ENCODE results near the gene UROD. TPM values are rescaled to one million over a fixed set of nuclear protein-coding genes. Genes with fewer than 3 reads are reported as not detected.
"Not testable (repeated sequence)": the region's sequence is repeated elsewhere in the genome, so short reads cannot be mapped to it uniquely, and the experiment has no call there.

UROD gene
- 10 to 100 TPM; 52.1 to 85.4 (median 73.8) TPM for polyA plus RNA-seq
- long read RNA-seq, donor 1, result 0 reads
- long read RNA-seq, donor 2, transcript UROD-210 (2 exons, 524 nt), result minor isoform, 6 of 17 reads
- long read RNA-seq, donor 2, transcript UROD-201 (10 exons, 1,300 nt), result major isoform, 11 of 17 reads
- long read RNA-seq, donor 2, partial matches to known transcripts, result 0 of 17 reads
- long read RNA-seq, donor 2, other reads (novel, unspliced or antisense), result 0 of 17 reads
- long read RNA-seq, donor 3, transcript UROD-210 (2 exons, 524 nt), result major isoform, 23 of 52 reads
- long read RNA-seq, donor 3, transcript UROD-201 (10 exons, 1,300 nt), result minor isoform, 10 of 52 reads
- long read RNA-seq, donor 3, partial matches to known transcripts, result 17 of 52 reads
- long read RNA-seq, donor 3, other reads (novel, unspliced or antisense), result 0 of 52 reads
- long read RNA-seq, donor 4, partial matches to known transcripts, result 0 of 3 reads
- long read RNA-seq, donor 4, other reads (novel, unspliced or antisense), result 0 of 3 reads
- long read RNA-seq, donor 5, transcript UROD-210 (2 exons, 524 nt), result major isoform, 14 of 31 reads
- long read RNA-seq, donor 5, partial matches to known transcripts, result 11 of 31 reads
- long read RNA-seq, donor 5, other reads (novel, unspliced or antisense), result 0 of 31 reads
- long read RNA-seq, donor 6, transcript UROD-210 (2 exons, 524 nt), result major isoform, 13 of 43 reads
- long read RNA-seq, donor 6, transcript UROD-201 (10 exons, 1,300 nt), result major isoform, 13 of 43 reads
- long read RNA-seq, donor 6, partial matches to known transcripts, result 14 of 43 reads
- long read RNA-seq, donor 6, other reads (novel, unspliced or antisense), result 0 of 43 reads
- long read RNA-seq, donor 7, result 0 reads
- long read RNA-seq, donor 8, partial matches to known transcripts, result 0 of 7 reads
- long read RNA-seq, donor 8, other reads (novel, unspliced or antisense), result 0 of 7 reads
- long read RNA-seq, donor 9, transcript UROD-210 (2 exons, 524 nt), result minor isoform, 5 of 13 reads
- long read RNA-seq, donor 9, transcript UROD-201 (10 exons, 1,300 nt), result major isoform, 6 of 13 reads
- long read RNA-seq, donor 9, partial matches to known transcripts, result 0 of 13 reads
- long read RNA-seq, donor 9, other reads (novel, unspliced or antisense), result 0 of 13 reads
- long read RNA-seq, donor 10, transcript UROD-210 (2 exons, 524 nt), result minor isoform, 27 of 64 reads
- long read RNA-seq, donor 10, transcript UROD-201 (10 exons, 1,300 nt), result major isoform, 28 of 64 reads
- long read RNA-seq, donor 10, partial matches to known transcripts, result 0 of 64 reads
- long read RNA-seq, donor 10, other reads (novel, unspliced or antisense), result 5 of 64 reads

DNA sequence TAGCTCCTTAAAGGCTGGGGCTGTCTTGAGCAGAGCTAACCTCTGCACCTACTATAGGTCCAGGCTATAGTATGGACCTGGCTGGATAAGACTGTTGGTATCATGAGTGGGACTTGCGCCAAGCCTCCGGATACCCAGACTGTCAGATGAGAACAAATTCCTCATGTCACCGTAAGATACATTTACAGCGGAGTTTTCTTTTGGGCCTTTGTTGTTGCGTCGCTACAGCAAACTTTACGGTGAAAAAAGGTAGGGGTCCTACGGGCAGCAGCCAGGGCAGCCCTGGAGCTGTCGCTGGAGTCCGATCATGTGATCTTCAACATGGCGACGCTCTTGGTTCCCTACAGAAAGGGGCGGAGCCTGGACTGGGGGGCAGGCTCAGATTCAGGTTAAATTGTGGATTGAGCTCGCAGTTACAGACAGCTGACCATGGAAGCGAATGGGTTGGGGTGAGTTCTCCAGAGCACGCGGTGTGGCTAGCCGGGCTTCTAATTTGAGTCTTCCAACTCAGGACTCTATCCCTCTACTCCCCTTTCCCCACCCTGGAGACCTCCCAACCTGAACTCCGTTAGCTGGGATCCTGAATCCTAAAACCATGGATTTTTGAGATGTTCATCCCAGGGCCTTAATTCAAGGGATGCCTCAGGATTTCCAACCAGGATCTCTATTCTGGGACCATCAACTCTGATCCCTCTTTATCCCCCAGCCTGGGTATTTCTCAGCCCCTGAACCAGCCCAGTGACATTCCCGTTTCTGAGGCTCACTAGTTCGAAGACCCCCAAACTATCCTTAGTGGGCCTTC lies at the start of gene UROD:
UROD (plus strand) TSS at position 418 of the 802 bp plus-strand sequence; CDS start at position 430, 12 bp downstream.
- Histone ChIP-seq H3K4me3 (ENCODE audit: low read depth in 1 of 3, low read length in 3 of 3) (peak within 1 kb of the TSS; percentile 81 to 93 (median 88)), H3K9me3 (ENCODE audit: control insufficient read depth in 2 of 2, insufficient read depth in 1 of 2, low read depth in 1 of 2, low read length in 1 of 2) (no peaks in the 10 kb centered on the region), H3K36me3 (ENCODE audit: control insufficient read depth in 3 of 3, insufficient read depth in 2 of 3, low read depth in 1 of 3, low read length in 3 of 3) (peaks cover 16 to 49% (median 19%) of the 10 kb centered on the region in 3 donors), H3K27ac (ENCODE audit: low read depth in 1 of 3, low read length in 2 of 3) (peak within 1 kb of the TSS; percentile 77 to 94 (median 93)), H3K4me1 (ENCODE audit: control insufficient read depth in 3 of 3, insufficient read depth in 2 of 3, low read depth in 1 of 3, low read length in 2 of 3) (peaks cover 3 to 26% (median 5%) of the 10 kb centered on the region in 3 donors), H3K27me3 (ENCODE audit: control insufficient read depth in 3 of 3, insufficient read depth in 3 of 3, low read length in 3 of 3) (no peaks in the 10 kb centered on the region)
- FAIRE-seq, result no peak
- DNase-seq, result peak; percentile 97
- 1% methylated on average over 21 of the region's 21 CpGs for WGBS, 3 donors

DNA sequence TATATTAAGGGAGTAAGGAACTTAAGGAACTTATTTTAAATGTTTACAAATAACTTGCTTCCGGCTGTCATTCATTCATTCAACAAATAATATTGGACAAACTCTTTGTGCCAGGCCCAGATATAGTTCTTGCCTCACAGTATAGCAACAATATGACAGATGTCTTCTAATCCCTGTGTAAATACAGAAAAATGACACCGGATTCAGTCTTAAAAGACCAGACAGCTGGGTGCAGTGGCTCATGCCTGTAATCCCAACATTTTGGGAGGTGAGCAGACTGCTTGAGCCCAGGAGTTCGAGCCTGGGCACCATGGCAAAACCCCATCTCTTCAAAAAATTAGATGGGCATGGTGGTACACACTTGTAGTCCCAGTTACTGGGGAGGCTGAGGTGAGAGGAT lies 49.3 kb upstream of the UROD start:
- no peaks in the 10 kb centered on the region for H3K27me3 ChIP-seq (ENCODE audit: control insufficient read depth in 3 of 3, insufficient read depth in 3 of 3, low read length in 3 of 3)
- DNase-seq, result no peak
- 85 to 93% (median 92%) methylated on average over 3 of the region's 3 CpGs for WGBS, 3 donors
- H3K36me3 ChIP-seq (ENCODE audit: control insufficient read depth in 3 of 3, insufficient read depth in 2 of 3, low read depth in 1 of 3, low read length in 3 of 3), result peaks cover 0 to 5% (median 0%) of the 10 kb centered on the region in 3 donors
- H3K27ac ChIP-seq (ENCODE audit: low read depth in 1 of 3, low read length in 2 of 3), result no peak overlapping the region
- no peaks in the 10 kb centered on the region for H3K4me1 ChIP-seq (ENCODE audit: control insufficient read depth in 3 of 3, insufficient read depth in 2 of 3, low read depth in 1 of 3, low read length in 2 of 3)
- FAIRE-seq, result no peak
- H3K9me3 ChIP-seq (ENCODE audit: control insufficient read depth in 2 of 2, insufficient read depth in 1 of 2, low read depth in 1 of 2, low read length in 1 of 2), result no peaks in the 10 kb centered on the region
- no peak overlapping the region for H3K4me3 ChIP-seq (ENCODE audit: low read depth in 1 of 3, low read length in 3 of 3)

DNA sequence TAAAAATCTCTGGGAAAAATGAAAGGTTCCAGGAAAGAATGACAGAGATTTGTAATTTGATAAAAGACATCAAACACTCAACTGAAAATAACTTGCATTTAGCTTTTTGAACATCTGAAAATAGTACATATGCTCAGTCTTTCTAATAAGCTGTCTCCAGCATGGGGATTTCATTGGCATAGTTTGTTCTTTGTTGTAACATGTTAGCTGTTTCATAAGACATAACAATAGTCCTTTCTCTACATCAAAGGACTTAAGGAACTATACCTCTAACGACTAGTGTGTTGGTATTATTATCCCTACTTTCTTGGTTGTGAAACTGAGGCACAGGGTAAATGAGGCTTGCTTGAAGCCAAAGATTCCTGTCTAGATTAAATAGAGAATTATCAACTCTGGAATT lies 47.7 kb upstream of the UROD start:
- no peak for DNase-seq
- WGBS, 3 donors, result 48 to 79% (median 53%) methylated on average over 1 of the region's 1 CpG
- Histone ChIP-seq H3K36me3 (ENCODE audit: control insufficient read depth in 3 of 3, insufficient read depth in 2 of 3, low read depth in 1 of 3, low read length in 3 of 3) (peaks cover 0 to 12% (median 0%) of the 10 kb centered on the region in 3 donors), H3K27ac (ENCODE audit: low read depth in 1 of 3, low read length in 2 of 3) (no peak overlapping the region), H3K27me3 (ENCODE audit: control insufficient read depth in 3 of 3, insufficient read depth in 3 of 3, low read length in 3 of 3) (no peaks in the 10 kb centered on the region), H3K4me1 (ENCODE audit: control insufficient read depth in 3 of 3, insufficient read depth in 2 of 3, low read depth in 1 of 3, low read length in 2 of 3) (no peaks in the 10 kb centered on the region), H3K9me3 (ENCODE audit: control insufficient read depth in 2 of 2, insufficient read depth in 1 of 2, low read depth in 1 of 2, low read length in 1 of 2) (no peaks in the 10 kb centered on the region), H3K4me3 (ENCODE audit: low read depth in 1 of 3, low read length in 3 of 3) (no peak overlapping the region)
- FAIRE-seq, result no peak

DNA sequence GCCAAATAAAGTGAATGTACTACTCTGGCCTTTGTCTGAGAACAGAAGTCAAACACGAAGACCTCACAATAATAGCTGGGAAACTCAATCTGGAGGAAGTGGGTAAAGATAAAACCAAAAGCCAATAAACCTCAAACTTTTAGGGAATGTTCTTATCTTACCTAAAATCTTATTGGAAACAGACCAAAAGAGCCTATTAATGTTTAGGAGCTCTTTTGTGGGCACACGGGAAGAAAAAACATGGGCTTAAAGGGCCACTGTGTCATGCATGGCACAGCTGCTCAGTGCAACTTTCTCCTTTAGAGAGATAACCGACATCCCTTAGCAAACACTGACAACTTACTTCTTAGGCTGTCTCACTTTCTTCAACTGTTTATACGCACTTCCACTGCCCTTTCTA lies 41.7 kb upstream of the UROD start:
- H3K27ac ChIP-seq (ENCODE audit: low read depth in 1 of 3, low read length in 2 of 3), result no peak overlapping the region
- FAIRE-seq, result no peak
- H3K27me3 ChIP-seq (ENCODE audit: control insufficient read depth in 3 of 3, insufficient read depth in 3 of 3, low read length in 3 of 3), result no peaks in the 10 kb centered on the region
- H3K36me3 ChIP-seq (ENCODE audit: control insufficient read depth in 3 of 3, insufficient read depth in 2 of 3, low read depth in 1 of 3, low read length in 3 of 3), result peaks cover 0 to 25% (median 0%) of the 10 kb centered on the region in 3 donors
- H3K4me3 ChIP-seq (ENCODE audit: low read depth in 1 of 3, low read length in 3 of 3), result no peak overlapping the region
- WGBS, 3 donors, result 61 to 72% (median 72%) methylated on average over 4 of the region's 4 CpGs
- no peaks in the 10 kb centered on the region for H3K4me1 ChIP-seq (ENCODE audit: control insufficient read depth in 3 of 3, insufficient read depth in 2 of 3, low read depth in 1 of 3, low read length in 2 of 3)
- H3K9me3 ChIP-seq (ENCODE audit: control insufficient read depth in 2 of 2, insufficient read depth in 1 of 2, low read depth in 1 of 2, low read length in 1 of 2), result no peaks in the 10 kb centered on the region
- DNase-seq, result no peak

DNA sequence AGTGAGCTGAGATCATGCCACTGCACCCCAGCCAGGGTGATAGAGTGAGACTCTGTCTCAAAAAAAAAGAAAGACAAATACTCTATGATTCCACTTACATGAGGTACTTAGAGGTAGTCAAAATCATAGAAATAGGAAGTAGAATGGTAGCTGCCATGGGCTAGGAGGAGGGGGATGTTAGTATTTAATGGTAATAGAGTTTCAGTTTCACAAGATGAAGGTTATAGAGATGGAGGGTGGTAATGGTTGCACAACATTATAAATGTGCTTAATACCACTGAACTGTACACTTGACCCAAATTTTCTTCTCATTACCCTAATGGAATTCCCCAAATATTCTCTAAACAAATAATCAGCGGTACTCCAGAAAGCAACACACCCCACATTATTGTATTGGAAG lies 38.4 kb upstream of the UROD start:
- DNase-seq (no peak), FAIRE-seq (no peak)
- H3K27me3 ChIP-seq (ENCODE audit: control insufficient read depth in 3 of 3, insufficient read depth in 3 of 3, low read length in 3 of 3), result no peaks in the 10 kb centered on the region
- peaks cover 4 to 29% (median 7%) of the 10 kb centered on the region in 3 donors for H3K36me3 ChIP-seq (ENCODE audit: control insufficient read depth in 3 of 3, insufficient read depth in 2 of 3, low read depth in 1 of 3, low read length in 3 of 3)
- no peak overlapping the region for H3K4me3 ChIP-seq (ENCODE audit: low read depth in 1 of 3, low read length in 3 of 3)
- WGBS, 3 donors, result 77 to 93% (median 89%) methylated on average over 1 of the region's 1 CpG
- no peak overlapping the region for H3K27ac ChIP-seq (ENCODE audit: low read depth in 1 of 3, low read length in 2 of 3)
- no peaks in the 10 kb centered on the region for H3K9me3 ChIP-seq (ENCODE audit: control insufficient read depth in 2 of 2, insufficient read depth in 1 of 2, low read depth in 1 of 2, low read length in 1 of 2)
- no peaks in the 10 kb centered on the region for H3K4me1 ChIP-seq (ENCODE audit: control insufficient read depth in 3 of 3, insufficient read depth in 2 of 3, low read depth in 1 of 3, low read length in 2 of 3)

DNA sequence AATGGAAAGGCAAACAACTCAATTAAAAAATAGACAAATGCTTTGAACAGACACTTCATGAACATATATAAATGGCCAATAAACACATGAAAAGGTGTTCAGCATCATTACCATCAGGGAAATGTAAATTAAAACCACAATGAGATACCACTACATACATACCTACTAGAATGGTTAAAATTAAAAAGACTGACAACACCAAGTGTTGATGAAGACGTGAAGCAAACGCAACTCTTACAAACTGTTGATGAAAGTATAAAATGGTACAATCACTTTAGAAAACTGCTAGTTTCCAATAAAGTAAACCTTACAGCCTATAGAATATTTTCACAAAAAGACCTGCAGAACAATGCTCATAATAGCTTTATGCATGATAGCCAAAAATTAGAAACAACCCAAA lies 35.8 kb upstream of the UROD start:
- H3K9me3 ChIP-seq (ENCODE audit: control insufficient read depth in 2 of 2, insufficient read depth in 1 of 2, low read depth in 1 of 2, low read length in 1 of 2), result no peaks in the 10 kb centered on the region
- no peak overlapping the region for H3K27ac ChIP-seq (ENCODE audit: low read depth in 1 of 3, low read length in 2 of 3)
- no peak overlapping the region for H3K4me3 ChIP-seq (ENCODE audit: low read depth in 1 of 3, low read length in 3 of 3)
- H3K36me3 ChIP-seq (ENCODE audit: control insufficient read depth in 3 of 3, insufficient read depth in 2 of 3, low read depth in 1 of 3, low read length in 3 of 3), result peaks cover 6 to 44% (median 11%) of the 10 kb centered on the region in 3 donors
- WGBS, 3 donors, result 96 to 98% (median 98%) methylated on average over 2 of the region's 2 CpGs
- FAIRE-seq, result no peak
- no peaks in the 10 kb centered on the region for H3K27me3 ChIP-seq (ENCODE audit: control insufficient read depth in 3 of 3, insufficient read depth in 3 of 3, low read length in 3 of 3)
- no peaks in the 10 kb centered on the region for H3K4me1 ChIP-seq (ENCODE audit: control insufficient read depth in 3 of 3, insufficient read depth in 2 of 3, low read depth in 1 of 3, low read length in 2 of 3)
- DNase-seq, result no peak

DNA sequence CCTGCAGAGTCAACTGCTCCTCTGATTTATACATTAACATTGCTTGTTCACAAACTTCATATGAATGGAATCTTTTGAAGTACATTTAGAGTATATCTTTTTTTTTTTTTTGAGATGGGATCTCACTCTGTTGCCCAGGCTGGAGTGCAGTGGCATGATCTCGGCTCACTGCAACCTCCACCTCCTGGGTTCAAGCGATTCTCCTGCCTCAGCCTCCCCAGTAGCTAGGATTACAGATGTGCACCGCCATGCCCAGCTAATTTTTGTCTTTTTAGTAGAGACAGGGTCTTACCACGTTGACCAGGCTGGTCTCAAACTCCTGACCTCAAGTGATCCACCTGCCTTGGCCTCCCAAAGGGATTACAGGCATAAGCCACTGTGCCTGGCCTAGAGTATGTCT lies 34.7 kb upstream of the UROD start:
- H3K4me1 ChIP-seq (ENCODE audit: control insufficient read depth in 3 of 3, insufficient read depth in 2 of 3, low read depth in 1 of 3, low read length in 2 of 3); FAIRE-seq; H3K4me3 ChIP-seq (ENCODE audit: low read depth in 1 of 3, low read length in 3 of 3); H3K27ac ChIP-seq (ENCODE audit: low read depth in 1 of 3, low read length in 2 of 3); H3K9me3 ChIP-seq (ENCODE audit: control insufficient read depth in 2 of 2, insufficient read depth in 1 of 2, low read depth in 1 of 2, low read length in 1 of 2); DNase-seq; H3K27me3 ChIP-seq (ENCODE audit: control insufficient read depth in 3 of 3, insufficient read depth in 3 of 3, low read length in 3 of 3): not testable (repeated sequence)
- WGBS, 3 donors, result 95 to 98% (median 95%) methylated on average over 4 of the region's 4 CpGs
- H3K36me3 ChIP-seq (ENCODE audit: control insufficient read depth in 3 of 3, insufficient read depth in 2 of 3, low read depth in 1 of 3, low read length in 3 of 3), result peaks cover 6 to 45% (median 11%) of the 10 kb centered on the region in 3 donors

All from small intestine (tissue), 16 donors.